Endothelial cell of umbilical vein (primary cell): ENCODE results near the gene AMPH.

Experiments
- CTCF ChIP-seq, 2 donors: IDR thresholded peaks; 1 replicate in 1 of 2; 2 replicates in 1 of 2; pipeline ENCODE4 v1.5.1; 2011; ENCODE audit warnings: low read length in 2 of 2, mild to moderate bottlenecking in 2 of 2, moderate library complexity in 2 of 2, control low read depth in 1 of 2, inconsistent platforms in 1 of 2, low read depth in 1 of 2; ENCODE audit not compliant: insufficient read depth in 1 of 2; ENCODE audit errors: extremely low read depth in 1 of 2
- EZH2 ChIP-seq: IDR thresholded peaks from 2 replicates; pipeline ENCODE4 v1.6.1; 2012; ENCODE audit warnings: borderline replicate concordance, low read depth, mild to moderate bottlenecking, moderate library complexity, low read length, inconsistent platforms; ENCODE audit not compliant: severe bottlenecking
- JUN ChIP-seq: IDR thresholded peaks from 2 replicates; pipeline ENCODE4 v1.6.1; 2011; ENCODE audit warnings: borderline replicate concordance, low read depth; ENCODE audit not compliant: insufficient read length, insufficient read depth
- MYC ChIP-seq: IDR thresholded peaks from one replicate; pipeline ENCODE4 v1.6.1; 2011; ENCODE audit warnings: mild to moderate bottlenecking, low read depth, low read length
- POLR2A ChIP-seq: IDR thresholded peaks from 2 replicates; pipeline ENCODE4 v1.6.1; 2012; ENCODE audit warnings: low read depth, mild to moderate bottlenecking, control low read depth, low read length
- POLR2AphosphoS5 ChIP-seq: IDR thresholded peaks from 2 replicates; pipeline ENCODE4 v1.6.1; 2012; ENCODE audit warnings: low read depth, mild to moderate bottlenecking, control low read depth, low read length, moderate library complexity; ENCODE audit not compliant: insufficient read depth
- TF ChIP-seq, protein P1 (sequence below): IDR thresholded peaks from 2 replicates; pipeline ENCODE4 v1.6.1; 2011; ENCODE audit not compliant: insufficient read depth, insufficient read length

- TF ChIP-seq CTCF (IDR thresholded peaks at IDR 0.05; ENCODE audit: extremely low read depth in 1 of 2, insufficient read depth in 1 of 2, low read depth in 1 of 2, low read length in 2 of 2) (no peak), POLR2AphosphoS5 (no peak), POLR2A (no peak), EZH2 (no peak), JUN (no peak), MYC (no peak)
- TF ChIP-seq, protein P1, sequence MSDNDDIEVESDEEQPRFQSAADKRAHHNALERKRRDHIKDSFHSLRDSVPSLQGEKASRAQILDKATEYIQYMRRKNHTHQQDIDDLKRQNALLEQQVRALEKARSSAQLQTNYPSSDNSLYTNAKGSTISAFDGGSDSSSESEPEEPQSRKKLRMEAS, result no peak
Observed at GRCh38 chr7:38546763-38547162, 84.4 kb downstream of the AMPH start.
